Measurements from ENCODE around the gene MLN.
A peak's percentile ranks its signal among the peaks of the same experiment; 100 is the strongest.

MLN gene

DNA sequence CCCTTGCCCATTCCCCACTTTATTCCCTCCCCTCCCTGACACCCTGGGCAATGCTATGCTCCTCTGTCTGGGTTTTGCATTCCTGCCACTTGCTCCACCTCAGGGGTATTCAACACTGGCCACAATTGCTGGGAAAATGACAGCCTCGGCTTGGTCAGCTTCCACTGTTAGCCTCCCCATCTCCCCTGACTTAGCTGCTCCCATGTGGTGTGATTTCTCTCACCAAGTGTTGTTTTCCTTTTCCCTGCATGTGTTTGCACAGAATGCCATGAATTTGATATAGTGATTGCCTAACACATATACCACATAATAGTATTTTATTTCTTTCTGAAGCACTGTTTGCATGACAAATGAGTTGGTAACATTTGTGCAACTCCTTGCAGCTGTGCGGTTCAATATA, 13.4 kb downstream of the MLN start:
- DNase-seq: no peak

DNA sequence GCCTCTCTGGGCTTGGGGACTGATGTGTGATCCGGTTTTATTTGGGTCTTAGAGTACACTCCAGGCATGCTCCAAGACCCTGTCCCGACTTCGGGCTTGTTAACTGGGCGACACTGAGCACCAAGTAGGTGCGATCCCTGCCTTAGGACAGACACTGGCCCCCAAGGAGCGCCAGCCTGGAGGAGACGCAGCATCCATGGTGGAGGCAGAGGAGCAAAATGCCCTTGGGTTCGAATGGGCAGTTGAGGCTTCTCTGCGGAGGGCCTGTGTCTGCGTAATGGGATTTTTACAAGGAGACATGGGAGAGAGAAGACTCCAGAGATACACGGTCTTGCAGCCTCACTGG, 14.3 kb downstream of the MLN start:
- DNase-seq: no peak

DNA sequence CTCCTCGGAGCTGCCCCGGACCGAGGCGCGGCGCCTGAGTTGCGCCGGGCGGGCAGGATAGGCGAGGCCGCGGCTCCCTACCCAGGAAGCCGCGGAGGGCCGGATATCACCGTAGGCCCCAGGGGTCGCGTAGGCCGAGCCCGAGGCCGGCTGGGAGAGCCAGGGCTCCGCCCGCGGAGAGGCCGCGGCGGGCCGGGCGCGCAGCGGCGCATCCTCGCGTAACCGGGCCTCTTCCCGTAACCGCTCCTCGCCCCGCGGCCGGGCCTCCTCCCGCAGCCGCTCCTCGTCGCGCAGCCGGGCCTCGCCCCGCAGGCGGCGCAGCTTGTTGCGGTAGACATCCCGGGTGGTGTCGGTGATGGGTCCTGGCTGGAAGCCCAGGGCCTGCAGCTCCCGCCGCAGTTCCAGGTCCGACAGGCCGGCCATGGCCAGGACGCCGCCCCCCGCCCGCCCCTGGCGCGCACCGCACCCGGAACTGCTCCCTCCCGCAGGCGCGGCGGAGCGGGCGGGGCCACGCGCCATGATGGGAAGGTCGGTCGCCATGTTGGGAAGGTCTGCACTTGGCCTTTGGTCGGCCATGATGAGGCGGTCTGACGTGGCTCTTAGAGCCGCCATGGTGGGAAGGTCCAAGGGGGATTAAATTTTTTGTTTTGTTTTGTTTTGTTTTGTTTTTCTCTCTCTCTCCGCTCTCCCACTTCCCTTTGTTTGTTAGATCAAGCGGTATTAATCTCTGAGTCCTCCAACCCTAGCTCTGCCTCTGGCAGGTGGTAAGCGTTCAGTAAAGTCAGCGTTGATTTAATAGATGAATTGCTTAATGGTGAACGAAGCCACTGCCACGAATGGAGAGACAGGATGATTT, 14.9 kb downstream of the MLN start, which contains the start of gene LEMD2:
TSS of gene LEMD2 (minus strand) at position 437 of the 856 bp plus-strand sequence. CDS start at position 423, 14 bp downstream.
- peak; percentile 65 to 96 (median 90) for DNase-seq

DNA sequence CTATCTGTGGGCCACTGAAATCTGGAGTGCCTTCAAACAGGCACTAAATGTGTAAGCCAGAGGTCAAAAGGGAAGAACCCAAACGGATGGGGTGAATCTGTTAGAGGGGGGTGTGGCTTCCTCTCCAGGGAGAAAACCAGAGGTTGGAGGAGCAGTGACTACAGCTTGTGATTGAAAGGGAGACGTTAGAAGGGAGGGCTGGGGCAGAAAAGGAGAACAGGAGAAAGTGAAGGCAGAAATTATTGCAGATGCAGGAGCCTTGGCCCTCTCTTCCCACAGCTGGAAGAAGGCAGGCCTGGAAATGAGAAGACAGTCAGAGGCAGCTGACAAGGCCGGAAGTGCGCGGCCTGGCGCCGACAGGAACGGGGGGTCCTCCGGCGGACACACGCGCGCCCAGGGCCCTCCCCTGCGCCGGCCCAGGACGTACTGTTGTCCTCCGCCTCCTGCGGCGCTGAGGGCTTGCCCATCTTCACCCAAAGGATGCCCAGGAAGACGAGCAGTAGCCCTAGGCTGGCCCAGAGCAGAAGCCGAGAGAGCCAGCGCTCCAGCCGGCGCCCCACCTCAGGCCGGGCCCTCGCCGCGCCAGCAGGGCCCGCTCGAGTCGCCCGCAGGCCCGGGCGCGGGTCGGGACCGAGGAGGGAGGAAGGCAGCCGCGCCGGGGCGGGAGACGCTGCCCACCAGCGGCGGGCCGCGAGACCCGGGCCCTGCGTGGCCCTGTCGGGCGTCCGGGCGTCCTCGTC, 15.7 kb downstream of the MLN start:
- peak in 52 of 58 donors; percentile 13 to 76 (median 54) for DNase-seq

DNA sequence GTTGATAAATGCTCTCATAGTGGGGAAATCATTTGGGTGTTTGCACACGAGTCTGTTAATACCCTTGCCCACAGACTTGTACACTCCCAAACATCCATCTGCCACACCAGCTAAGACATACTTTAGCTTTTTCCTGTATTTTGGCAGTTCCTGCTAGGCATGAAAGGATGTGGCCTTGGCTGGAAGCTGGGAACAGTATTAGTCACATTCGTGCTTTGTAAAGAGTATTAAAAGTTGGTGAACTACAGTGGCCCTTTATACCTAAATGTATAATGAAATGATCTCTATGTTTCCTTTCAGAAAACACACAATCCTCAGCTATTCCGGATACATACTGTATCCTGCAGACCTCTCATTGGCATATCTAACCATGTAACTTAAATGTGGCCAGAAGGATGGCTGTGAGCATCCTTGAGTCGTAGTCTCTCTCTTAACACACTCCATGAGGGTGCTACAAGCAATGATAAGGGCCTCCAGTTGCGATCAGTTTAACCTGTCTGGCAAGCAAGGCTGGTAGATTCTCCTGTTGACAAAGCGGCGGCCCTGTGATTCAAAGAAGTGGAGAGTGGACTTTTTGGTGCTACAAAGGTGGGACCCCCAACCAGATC, 16.4 kb downstream of the MLN start:
- DNase-seq: no peak

DNA sequence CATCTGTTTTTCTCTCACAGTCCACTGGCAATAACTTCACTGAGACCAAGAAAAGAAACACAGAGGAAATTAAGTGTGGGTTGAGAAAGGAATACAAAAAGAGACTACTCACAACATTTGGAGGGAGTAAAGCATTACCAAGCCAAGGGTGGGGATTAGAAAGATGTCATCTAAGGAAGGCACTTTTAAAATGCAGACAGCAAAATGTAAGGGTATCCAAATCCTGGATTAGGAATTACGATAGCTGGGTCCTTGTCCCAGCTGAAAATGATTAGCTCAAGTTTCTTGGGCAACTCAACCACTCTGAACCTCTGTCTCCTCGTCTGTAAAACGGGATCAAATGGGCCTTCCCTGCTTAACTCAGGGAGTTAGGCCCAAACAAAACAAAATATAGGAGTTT, 17.1 kb downstream of the MLN start:
- no peak for DNase-seq

DNA sequence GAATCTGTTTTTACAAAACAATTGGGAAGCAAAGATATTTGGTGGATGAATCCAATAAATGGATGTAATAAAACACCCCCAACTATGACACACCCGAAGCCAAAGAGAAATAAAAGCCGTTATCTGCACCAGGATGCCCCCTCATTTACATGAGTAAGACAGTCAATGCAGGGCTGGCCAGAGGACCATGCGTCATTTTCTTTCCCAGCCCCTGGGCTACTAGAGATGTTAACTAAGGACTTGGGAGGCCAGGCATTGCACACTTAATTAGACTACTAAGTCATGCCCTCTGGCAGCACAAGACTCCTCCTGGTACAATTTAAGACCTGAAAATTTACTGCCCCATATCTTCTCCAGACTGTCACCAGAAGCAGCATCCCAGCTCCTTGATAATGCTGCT, 18.0 kb downstream of the MLN start:
- DNase-seq: no peak

DNA sequence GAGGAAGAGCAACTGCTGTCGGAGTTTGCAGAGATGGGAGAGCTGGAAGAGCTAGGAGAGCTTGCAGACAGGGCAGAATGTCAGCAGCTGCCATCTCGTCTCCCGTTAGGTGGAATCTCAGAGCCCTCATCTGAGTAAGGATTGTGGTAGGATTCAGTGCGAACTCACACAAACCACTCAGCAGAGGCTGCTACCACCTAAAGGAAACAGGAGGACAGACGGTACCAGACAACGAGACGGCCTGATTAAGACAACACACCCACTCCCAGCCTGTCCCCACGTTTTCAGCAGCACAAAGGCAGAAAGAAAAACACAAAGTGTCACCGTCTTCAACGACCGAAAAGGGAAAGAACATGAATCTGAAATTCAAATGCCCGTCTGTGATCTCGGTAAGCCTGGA, 19.0 kb downstream of the MLN start:
- DNase-seq: peak in 27 of 58 donors; percentile 5 to 69 (median 28)

DNA sequence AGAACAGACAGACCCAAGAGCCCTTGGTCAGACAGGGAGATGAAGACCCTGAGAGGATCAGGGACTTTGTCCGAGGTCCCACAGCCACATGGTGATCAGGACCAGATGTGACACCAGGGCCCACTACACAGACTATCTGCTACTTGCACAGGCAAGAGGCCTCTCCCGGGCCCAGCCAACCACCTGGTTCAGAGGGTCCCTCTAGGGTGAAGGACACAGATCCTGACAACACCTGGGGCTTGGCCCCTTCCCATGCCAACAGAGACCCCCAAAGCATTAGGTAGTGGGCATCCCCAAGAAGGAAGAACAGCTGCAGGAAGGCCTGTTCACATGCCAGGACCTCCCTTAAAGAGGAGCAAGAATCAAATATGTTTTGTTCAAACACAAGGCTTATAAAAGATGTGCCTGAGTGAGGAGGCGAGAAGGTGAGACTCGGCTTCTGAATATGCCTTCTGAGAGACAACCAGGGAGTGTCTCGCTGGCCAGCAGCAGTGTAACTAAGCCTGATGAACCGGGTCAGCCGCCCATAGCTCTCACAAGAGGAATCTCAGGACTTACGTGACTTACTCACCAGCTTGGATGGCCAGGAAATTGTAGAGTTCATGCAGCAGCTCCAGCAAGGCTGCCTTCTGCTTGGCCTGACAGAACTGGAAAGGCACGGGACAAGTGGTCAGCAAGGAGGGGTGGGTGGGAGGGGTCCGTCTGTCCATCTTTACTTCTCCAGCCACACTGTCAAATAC, 19.9 kb downstream of the MLN start:
- DNase-seq: no peak

DNA sequence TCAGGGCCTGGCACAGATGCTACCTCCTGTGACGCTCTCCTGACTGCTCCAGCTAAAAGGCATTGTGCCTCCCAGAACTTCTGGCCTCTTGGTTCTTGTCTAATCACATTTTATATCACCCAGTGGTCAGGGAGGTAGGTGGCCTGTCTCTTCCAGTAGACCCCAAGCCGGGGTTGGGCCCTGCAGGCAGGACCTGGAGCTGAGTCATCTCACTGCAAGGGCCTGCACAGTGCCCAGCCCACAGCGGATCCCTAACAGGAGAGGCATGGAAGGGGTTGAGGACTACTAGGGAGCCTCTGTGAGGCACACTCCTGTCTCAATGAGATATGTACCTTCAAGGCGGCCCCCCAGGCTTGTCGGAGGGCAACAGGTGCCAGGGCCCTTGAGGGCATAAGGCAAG, 21.2 kb downstream of the MLN start:
- DNase-seq: no peak

DNA sequence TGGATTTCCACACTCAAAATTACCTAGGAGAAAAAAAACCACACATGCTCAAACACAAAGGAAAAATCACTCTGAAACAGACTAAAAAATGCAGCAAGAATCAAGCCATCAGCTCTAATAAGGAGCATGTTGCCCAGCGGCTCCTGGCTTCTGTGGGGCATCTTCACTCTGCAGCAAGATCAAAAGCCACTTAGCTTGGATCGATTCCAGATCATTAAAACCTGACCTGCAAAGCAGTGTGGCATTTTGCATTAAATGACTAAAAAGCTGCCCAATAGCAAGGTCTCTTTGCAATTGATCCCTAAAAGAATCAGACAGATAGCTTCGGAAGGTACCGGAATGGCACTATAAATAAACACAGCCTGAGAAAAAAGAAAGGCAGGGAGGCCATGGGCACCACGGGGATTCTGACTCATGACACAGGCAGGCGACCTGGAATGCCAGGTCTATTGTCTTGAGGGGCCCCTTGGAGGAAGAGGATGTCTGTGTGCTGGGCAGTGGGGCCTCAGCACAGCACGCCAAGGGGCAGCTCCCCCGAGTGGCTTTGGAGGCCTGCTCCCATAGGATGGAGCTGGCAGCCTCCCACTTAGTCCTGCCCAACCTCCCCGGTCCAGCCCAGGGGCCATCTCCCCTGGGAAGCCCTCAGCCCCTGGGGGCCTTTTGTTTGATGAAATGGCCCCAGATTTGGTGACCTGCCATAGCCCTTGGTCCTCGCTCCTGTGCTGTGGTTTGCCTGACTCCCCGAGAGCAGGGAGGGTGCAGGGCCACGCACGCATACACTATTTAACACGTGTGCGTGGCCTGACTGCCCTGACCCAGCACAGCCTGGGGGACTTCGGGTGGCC, 22.4 kb downstream of the MLN start:
- no peak for DNase-seq

DNA sequence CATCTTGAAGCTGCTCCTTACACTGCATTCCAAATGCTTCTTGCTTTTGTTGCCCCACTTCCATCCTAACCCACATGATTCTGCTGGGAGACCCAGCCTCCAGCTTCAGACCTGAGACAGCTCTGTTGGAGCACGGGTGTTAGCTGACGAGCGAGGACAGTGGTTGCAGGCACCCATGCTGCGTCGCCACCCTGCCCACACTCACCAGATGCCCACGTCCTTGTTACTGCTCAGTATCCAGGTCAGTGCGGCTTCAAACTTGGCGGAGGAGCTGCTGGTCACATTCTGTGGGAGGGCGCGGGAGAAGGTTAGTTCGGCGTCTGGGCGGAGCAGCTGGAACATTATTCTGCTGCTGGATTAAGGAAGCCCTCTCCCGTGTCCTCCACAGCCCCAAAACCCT, 23.9 kb downstream of the MLN start:
- DNase-seq: peak in 3 of 58 donors; percentile 12 to 30 (median 29)

DNA sequence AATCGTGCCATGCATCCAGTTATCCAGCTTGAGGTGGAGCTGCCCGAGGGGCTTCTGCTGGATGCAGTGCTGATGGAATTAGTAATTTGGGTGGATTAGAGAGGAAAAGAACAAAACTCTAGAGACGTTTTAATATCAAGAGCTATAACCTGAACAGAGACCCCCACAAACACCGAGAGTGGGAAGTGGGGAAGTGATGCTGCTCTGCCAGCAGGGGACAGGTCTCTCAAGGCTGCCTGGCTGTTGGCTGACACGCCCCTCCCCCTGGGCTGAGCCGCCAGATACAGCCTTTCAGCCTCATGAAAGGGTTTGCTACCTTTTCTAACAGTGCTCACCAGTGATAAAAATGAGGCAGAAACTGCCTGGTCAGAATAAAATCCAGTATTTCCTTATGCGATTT, 24.5 kb downstream of the MLN start:
- no peak for DNase-seq

DNA sequence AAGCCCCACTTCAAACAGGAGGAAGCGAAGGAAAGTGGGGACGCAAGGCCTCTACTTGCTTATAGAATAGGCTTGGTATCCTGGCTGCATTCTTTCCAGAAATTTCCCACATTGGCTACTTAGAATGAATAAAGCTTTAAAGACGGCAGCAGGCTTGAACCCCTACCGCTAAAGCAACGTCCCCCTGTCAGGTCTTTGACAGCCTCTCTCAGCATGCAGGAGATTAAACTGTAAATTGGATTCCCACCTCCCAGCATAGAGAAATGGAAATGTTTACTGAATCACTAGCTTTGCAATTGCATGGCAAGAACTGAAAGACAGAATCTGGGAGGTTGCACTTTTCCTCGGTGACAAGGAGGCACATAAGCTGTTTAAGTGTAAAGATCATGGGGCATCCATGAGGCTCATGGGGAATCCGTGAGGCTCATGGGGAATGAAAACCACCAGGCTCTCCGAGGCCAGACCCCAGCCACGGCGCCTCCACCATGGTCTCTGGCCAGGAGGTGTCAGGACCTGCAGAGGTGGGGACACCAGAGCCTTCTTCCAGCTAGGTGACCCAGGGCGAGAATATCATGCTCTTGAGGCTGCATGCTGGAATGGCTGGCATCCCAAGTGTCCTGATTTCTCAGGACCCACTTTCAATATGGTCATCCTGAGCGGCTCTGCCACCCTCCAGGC, 25.2 kb downstream of the MLN start:
- DNase-seq: no peak

DNA sequence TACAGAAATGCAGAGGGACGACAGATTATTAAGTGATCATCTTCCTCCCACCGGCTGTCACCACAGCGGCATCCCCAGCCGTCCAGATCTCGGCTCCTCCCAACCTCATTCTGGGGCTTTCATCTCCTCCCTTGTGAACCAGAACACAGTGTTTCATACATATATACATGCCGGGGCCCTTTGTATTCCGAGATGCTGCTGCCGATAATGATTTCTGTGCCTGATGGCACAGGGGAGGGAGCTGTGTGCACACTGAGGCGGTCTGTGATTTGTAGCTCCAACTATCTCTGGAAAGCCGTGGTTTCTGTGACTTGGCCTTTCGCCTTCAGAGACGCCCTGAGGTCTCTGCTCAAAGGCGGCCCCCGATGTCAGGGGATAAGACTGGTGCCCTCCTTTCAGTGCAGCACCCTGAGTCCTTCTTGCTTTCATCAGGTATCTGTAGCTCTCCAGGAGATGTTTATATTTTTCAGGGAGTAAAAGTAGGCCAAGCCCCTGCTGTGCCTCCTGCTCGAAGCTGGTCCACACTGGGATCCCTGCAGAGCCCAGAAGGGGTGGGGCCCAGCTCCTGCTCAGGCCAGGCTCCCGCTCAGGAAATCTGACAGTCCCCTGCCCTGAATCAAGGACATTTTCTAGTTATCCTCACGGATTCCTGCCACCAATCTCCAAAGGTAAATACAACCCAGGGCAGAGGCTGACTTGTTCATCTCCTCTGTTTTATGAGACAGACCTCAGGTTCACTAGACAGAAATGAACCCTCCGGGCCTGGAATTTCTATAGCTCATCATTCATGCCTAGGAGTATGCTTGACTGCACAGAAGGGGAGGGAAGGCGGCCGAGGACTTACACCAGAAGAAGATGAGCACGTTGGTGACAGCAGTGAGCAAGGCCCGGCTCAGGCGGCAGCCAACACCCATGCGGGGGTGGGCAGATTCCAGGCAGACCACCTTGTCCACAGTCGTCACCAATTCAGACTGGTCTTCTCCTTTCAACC, 26.1 kb downstream of the MLN start:
- DNase-seq: peak in 1 of 58 donors; percentile 5

DNA sequence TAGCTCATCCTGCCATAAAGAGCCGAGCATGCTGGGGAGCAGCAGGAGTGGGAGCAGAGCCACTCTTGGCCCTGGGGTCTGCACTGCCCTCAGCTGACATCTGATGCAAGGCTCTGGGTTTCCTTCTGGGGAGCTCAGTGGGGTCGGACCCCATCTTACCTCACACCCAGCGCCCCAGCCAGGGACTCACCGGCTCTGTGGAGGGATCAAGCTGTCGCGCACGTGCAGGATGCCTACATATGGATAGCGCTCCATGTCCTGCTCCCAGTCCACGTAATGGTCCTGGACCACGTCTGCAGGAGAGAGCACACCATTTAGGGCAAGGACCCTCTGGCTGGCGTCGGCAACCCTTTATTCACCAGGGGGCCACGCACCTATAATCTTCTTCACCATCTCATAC, 27.0 kb downstream of the MLN start:
- DNase-seq: no peak

DNA sequence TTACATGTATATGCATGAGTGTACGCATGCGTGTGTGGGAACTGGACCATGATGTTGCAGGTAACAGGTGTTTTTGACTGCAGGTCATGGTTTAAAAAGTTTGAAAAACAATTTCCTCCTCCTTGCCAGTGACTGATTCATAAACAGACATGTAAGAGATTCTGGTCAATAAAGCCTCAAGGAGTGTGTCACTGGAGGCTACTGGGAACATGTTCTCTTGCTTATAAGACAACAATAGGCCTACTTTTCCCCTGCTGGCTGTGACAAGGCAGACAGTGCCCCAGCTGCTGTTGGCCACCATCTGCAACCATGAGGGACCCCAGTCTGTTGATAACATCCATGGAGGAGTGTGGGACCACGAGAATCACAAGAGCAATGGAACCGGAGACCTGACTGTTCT, 27.6 kb downstream of the MLN start:
- DNase-seq: no peak

DNA sequence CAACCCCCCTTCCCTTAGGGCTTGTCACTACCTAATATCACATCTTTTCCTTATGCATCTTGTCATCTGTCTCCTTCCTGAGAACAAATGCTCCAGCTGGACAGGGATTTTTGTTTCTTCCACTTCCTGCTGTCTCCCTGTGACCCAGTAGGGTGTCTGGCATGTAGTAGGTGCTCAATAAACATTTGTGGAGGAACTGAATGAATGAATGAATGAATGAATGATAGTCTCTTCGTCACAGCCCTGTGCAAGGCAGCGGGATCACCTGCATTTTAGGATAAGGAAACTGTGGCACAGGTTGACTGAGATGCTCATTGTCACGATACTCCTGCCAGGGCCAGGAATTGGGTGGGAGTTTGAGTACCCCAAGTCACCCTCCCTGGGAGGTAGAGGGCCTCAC, 29.0 kb downstream of the MLN start:
- DNase-seq: no peak
